GM18858 (cell line): ENCODE data around the gene WDR20.
"Not testable (repeated sequence)": the region's sequence is repeated elsewhere in the genome, so short reads cannot be mapped to it uniquely, and the experiment has no call there.

Source experiments
- ATAC-seq: cut with Tn5 transposase; IDR thresholded peaks from one replicate; pipeline ENCODE4 v1.9.1; 2021; ENCODE audit not compliant: unreplicated experiment

The WDR20 gene, protein sequence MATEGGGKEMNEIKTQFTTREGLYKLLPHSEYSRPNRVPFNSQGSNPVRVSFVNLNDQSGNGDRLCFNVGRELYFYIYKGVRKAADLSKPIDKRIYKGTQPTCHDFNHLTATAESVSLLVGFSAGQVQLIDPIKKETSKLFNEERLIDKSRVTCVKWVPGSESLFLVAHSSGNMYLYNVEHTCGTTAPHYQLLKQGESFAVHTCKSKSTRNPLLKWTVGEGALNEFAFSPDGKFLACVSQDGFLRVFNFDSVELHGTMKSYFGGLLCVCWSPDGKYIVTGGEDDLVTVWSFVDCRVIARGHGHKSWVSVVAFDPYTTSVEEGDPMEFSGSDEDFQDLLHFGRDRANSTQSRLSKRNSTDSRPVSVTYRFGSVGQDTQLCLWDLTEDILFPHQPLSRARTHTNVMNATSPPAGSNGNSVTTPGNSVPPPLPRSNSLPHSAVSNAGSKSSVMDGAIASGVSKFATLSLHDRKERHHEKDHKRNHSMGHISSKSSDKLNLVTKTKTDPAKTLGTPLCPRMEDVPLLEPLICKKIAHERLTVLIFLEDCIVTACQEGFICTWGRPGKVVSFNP

DNA sequence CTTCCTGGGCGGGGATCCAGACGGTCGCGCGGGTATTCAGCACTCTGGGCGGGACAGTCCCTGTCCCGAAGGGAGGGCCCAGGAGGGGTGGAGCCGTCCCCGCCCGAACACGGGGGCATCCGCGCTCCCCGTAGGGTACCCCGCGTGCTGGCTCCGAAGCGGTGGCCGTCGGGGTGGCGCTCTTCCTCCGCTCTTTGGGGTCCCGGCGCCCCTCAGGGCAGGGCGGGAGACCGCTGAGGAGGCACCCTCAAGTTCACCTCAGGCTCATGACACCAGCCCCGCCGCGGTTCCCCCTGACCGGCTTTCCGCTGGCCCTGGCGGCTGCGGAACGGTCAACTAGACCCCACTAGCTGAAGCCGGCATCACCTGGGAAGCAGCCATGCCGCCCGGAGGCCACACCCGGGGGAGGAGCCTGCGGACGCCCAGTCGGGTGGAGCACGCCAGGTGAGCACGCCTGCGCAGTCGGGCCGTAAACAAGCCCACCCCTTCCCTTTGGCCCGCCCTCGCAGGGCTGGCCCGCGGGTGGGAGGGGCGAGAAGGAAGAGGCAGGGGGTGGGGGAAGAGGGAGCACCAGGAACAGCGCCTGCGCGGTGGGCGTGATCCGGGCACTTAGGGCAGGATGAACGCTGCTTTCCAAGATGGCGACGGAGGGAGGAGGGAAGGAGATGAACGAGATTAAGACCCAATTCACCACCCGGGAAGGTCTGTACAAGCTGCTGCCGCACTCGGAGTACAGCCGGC is at the start of gene WDR20:
TSS of gene WDR20 (plus strand) at position 612 of the 741 bp plus-strand sequence. CDS start at position 639, 27 bp downstream.
- peak; percentile 81 for ATAC-seq

DNA sequence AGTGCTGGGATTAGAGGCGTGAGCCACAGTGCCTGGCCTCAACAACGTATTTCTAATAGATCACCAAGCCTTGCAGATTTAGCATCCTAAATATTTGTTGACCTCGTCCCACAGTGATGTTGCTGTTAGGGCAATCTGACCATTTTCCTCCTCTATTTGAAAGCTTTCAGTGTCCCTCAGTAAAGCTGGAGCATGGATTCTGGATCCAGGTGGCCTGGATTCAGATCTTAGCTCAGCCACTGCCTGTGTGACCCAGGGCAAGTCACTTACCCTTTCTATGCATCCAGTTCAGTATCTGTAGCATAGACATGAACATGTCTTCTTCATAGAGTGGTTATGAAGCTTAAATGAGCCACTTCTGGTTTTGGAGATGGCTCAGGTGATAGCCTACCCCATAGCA is 49.0 kb upstream of the WDR20 start:
- no peak for ATAC-seq

DNA sequence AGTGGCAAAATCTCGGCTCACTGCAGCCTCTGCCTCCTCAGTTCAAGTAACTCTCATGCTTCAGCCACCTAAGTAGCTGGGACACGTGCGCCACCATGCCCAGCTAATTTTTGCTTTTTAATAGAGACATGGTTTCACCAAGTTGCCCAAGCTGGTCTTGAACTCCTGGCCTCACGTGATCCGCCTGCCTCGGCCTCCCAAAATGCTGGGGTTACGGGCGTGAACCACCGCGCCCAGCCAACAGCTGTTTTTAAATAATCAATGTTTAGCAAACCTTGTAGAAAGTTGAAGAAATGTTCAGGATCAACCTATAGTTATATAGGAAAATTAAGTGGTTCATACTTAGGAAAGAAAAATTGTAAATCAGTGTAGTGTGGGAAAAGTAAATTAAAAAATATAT is 46.9 kb upstream of the WDR20 start:
- no peak for ATAC-seq

DNA sequence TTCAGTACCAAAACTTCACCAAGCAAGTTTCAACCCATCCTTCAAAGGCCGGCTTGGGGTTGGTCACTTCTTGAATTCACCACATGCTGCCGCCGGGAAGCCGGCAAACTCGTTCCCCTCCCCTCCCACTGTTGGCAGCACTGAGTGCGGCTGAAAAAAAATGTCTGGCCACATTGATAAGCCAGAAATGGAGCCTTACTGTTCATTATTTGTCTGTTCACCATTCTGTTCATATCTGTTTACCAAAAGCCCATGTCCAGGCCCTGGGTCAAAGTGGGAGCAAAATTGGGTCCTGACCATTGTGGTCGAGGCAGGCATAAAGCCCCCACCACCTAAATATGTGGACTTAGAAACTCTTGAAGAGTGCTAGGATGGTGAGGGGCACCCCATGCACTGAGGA is 45.6 kb upstream of the WDR20 start:
- no peak for ATAC-seq

DNA sequence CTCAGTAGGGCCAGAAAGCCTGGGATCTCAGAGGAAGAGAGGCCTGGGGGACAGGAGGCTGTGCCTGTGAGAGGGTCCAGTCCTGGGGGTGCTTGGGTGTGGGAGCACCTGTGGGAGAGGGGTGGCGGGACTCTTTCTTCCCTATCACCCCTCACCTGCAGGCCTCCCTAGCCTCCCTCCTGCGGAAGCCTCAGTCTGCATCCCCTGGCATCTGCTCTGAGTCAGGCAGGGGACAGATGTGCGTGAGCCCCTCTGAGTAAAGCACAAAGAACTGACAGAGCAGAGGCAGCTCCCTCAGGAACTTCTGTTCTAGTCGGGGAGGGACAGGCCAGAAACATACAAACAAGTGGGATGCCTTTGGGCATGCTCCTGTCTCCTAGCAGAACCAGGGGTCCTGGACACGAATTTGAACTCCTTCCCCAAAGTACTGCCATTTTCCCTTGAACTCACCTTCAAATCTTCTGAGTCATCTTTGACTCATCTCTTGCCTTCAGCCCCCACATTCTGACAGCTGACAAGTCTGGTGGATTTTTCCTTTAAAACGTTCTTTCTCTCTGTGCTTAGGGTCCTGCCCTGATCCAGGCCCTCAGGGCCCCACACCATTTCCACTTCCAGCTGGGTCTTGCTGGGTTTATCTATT is 44.3 kb upstream of the WDR20 start:
- ATAC-seq: no peak

DNA sequence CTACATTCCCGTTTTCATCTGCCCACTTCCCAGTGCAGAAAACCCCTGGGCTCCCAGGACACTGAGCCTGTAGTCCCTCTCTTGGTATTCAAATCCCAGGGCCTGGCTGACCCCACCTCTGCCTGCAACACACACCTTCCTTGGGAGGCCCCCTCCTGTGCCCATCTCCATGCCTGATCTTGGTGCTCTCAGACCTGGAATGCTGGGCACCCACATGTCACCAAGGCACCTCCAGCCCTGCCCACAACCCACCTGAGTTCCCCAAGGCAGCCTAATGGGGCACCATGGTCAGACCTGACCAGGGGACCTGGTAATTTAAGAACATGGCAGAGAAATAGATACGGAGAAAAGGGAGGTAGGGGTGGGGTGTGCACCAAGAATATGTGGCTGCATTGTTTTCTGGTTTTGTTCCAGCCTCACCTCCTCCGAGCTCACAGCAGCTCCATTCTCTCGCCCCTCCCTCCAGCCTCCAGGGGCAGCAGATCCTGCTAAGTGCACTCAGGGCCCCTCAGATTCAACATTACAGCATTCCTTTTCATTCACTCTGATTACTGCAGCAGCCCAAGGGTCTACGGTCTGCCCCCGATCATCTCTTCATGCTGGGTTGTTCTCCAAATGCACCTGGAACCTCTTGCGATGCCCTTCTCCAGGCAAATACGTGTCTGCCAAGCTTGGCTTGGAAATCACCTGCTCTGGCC is 43.7 kb upstream of the WDR20 start:
- no peak for ATAC-seq

DNA sequence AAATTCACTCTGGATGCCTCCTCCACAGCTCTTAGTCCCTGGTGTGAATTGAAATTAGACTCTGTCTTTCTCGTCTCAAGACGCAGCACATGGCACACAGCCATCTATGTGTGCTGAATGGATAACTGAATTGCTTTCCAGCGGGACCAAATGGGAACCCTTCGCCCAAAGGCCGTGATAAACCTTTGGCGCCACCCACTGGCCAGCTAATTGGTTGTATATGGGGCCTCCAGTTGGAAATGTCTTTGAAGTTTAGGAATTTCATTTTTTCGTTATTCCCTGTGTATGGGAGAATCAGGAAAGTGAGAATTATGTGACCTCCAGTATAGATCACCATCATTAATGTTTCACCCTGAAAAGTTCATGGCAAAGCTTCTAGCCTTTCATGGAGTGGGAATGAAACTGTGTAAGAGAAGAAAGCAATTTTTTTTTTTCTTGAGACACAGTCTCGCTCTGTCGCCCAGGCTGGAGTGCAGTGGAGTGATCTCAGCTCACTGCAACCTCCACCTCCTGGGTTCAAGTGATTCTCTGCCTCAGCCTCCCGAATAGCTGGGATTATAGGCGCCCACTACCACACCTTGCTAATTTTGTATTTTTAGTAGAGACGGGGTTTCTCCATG is 43.0 kb upstream of the WDR20 start:
- ATAC-seq: no peak

DNA sequence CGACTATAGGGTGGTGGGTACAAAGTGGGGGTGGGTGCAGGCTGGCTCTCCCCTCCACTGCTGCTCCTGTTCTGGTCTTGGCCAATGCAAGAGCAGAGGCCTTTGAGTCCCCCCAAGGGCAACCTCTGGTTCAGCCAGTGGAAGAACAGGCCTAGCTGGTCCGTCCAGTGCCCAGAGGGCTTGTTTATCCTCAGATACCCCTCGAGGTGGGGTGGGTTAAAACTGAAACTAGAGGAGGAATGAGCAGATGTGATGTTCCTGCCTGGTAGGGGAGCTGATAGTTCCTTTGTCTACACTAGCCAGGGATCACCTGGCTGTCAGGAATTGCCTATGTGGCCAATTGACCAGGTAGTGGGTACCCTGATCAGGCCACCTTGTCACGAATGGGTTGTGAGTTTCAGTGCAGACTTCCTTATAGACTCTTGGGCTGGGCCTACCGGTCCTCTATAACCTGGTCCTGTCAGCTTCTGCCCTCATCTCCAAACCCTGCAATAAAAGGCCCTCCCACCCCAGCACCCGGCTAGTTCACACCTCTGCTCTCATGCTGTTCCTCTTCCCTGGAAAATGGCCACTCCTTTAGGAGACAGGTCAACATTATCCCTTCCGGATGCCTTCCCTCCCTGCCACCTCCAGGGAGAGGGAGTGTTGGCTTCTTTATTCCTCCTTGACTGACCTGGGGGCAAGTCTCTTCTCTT is 42.1 kb upstream of the WDR20 start:
- no peak for ATAC-seq

DNA sequence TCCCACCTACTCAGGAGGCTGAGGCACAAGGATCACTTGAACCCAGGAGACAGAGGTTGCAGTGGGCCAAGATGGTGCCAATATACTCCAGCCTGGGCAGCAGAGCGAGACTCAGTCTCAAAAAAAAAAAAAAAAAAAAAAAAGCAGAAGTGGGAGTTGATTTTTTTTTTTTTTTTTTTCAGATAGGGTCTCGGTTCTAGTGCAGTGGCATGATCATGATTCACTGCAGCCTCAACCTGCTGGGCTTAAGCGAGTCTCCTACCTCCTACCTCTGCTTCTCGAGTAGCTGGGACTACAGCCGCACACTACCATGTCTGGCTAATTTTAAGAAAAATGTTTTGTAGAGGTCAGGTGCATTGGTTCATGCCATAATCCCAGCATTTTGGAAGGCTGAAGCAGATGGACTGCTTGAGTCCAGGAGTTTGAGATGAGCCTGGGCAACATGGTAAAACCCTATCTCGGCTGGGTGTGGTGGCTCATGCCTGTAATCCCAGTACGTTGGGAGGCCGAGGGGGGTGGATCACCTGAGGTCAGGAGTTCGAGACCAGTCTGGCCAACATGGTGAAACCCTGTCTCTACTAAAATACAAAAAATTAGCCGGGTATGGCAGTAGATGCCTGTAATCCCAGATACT is 36.5 kb upstream of the WDR20 start:
- ATAC-seq: peak; percentile 53

DNA sequence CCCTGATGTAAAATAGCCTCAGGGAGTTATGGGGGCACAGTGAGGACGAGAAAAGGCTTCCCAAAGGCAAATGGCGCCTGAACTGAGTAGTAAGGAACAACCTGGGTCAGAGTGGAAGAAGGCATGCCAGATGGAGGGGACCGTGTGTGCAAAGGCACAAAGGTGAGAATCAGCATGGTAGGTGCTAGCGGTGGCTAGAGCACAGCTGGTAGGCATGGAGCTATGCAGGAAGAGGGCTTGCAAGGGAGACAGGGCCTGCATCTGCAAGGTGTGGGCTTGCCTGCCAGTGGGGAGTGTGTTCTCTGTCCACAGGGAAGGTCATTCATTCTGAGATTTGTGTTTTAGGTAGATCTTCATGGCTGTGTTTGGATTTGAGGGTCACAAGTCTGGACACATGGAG is 34.3 kb upstream of the WDR20 start:
- no peak for ATAC-seq

DNA sequence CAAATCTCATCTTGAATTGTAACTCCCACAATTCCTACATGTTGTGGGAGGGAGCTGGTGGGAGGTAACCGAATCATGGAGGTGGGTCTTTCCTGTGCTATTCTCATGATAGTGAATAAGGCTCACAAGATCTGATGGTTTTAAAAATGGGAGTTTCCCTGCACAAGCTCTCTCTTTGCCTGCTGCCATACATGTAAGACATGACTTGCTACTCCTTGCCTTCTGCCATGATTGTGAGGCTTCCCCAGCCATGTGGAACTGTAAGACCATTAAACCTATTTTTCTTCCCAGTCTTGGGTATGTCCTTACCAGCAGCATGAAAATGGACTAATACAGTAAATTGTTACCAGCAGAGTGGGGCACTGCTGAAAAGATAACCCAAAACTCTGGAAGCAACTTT is 30.4 kb upstream of the WDR20 start:
- ATAC-seq: not testable (repeated sequence)

DNA sequence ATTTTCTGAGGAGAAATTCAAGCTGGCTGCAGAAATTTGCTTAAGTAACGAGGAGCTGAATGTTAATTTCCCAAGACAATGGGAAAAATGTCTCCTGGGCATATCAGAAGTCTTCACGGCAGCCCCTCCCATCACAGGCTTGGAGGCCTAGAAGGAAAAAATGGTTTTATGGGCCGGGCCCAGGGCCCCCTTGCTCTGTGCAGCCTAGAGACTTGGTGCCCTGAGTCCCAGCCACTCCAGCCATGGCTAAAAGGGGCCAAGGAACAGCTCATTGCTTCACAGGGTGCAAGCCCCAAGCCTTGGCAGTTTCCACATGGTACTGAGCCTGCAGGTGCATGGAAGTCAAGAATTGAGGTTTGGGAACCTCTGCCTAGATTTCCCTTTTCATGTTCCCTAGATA is 28.6 kb upstream of the WDR20 start:
- no peak for ATAC-seq

DNA sequence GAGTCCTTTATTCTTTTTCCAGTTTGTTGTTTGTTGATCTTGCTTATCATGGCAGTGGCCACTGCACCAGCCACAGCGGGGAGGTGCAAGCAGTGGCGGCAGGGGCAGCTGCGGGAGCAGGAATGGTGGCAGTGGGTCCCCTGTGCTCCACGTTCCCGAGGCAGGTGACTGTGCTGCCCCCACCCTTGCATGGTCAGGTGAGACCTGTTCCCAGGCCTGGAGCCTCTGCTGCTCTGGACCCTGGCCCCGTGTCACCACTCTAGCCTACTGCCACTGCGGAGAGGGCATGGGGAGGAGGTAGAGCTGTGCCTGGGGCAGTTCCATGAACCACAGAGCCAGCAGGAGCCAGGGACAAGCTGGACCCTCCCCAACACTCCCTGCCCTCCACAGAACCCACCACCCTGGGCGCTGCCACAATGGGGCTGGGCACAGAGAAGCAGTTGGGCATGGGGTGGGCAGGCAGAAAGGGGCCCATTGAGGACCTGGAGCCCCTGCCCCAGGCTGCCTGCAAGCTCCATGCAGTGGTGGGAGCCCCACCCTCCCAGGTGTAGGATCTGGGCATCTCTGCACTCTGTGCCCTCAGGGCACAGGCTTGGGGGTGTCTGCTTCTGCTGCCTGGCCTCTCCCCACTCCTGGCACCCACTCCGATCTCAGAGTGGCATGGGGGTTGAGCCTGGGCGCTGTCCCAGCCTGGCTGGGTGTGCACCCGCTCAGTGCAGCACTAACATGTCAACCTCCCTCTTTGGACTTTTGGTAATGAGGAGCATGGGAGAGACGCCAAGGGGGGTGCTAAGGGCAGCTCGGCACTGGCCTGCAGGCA is 23.1 kb upstream of the WDR20 start:
- no peak for ATAC-seq

DNA sequence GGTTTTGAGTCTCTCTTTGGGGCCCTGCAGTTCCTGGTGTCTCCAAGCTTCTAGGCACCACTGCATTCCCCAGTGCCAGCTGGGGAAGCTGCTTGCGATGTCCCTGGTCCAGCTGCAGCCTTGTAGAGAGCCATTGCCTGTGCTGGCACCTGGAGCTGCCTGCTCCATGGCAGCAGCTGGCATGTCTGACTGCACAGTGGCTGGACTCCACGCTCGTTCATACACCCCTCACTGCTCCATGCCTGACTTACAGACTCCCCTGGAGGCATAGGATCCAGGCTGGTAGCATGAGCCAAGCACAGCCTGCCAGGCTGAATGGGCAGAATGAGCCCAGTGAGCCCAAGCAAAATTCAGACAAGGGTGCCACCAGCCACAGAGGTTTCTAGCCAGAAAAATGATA is 21.8 kb upstream of the WDR20 start:
- ATAC-seq: no peak

DNA sequence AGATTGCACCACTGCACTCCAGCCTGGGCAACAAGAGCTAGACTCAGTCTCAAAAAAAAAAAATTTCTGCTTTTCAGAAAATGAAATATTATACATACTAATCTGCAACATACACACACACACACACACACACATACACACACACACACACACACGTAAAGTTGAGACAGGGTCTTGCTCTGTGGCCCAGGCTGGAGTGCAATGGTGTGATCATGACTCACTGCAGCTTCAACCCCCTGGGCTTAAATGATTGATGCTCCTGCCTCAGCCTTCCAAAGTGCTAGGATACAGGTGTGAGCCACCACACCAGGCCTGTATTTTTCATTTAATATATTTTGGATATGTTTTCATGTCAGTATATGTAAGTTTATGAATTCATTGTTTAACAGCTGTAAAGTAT is 18.8 kb upstream of the WDR20 start:
- no peak for ATAC-seq

DNA sequence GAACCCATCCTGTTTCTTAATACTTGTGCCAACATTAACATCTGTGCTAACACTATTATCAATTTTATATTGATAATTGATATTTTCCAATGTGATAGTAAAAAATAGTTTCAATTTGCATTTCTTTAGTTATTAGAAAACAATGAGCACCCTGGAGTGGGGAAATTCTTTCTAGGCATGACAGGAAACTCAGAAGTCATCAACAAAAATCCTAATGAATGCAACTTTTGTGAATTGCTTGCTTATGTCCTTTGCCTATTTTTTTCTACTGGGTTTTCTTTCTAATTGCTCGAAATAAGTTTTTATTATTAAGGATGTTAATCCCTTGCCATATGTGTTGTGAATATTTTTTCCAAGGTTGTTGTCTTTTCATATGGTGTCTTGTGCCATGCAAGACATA is 18.1 kb upstream of the WDR20 start:
- no peak for ATAC-seq

DNA sequence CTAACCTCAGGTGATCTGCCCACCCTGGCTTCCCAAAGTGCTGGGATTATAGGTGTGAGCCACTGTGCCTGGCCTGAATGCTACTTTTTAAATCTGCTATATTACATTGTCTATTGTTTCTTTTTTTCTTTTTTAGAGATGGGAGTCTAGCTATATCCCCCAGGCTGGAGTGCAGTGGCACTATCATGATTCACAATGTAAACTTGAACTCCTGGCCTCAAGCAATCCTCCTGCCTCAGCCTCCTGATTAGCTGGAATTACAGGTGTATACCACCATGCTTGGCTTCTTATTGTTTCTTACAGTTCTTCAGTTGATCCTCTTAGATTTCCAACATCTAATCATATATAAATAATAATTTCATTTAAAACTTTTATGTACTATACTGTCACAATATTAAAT is 15.3 kb upstream of the WDR20 start:
- no peak for ATAC-seq

DNA sequence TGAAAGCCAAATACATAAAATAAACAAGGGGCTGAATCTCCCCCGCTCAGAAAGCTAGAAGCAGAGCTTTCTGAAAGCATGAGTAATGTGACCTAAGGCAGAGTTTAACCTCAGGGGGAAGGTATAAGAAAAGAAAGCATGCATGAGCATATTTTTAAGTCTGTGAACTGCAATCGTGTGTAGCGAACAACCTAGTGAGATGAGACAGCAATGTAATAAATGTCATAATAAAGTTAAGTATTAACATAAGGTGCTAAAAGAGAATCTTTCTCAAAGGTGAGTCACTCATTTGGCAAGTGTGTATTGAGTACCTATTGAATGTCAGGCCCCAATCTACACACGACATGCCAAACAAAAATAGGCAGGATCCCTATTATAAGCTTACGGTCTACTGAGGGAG is 14.2 kb upstream of the WDR20 start:
- ATAC-seq: no peak
